K562 (cell line): ENCODE measurements around the gene RHD. TPM values are rescaled to one million over a fixed set of nuclear protein-coding genes. Genes with fewer than 3 reads are reported as not detected.

Experiments
- ATAC-seq: fragments of 200-7000 bp; cut with Tn5 transposase; 3 replicates; pipeline ENCODE4 v1.9.1; 2020; ENCODE audit warnings: moderate library complexity
- BruUV-seq: library from RNA; stranded (reverse); fragments of 400-500 nt; replicated peaks from 2 replicates; lab custom pipeline; 2021; lab: Mats Ljungman, UMichigan
- CTCF ChIA-PET: fragments of 300-600 bp; formaldehyde crosslinking; extraction: SDS; loops from one replicate; lab custom pipeline; 2021; ENCODE audit warnings: low intra/inter-chr PET ratio; lab: Yijun Ruan, JAX
- POLR2A ChIA-PET: fragments of 300-600, 350-650 bp; sonication (Branson Sonifier 250); formaldehyde crosslinking; extraction: SDS; loops from one replicate; lab custom pipeline; 2021; ENCODE audit warnings: antibody characterized with exemption, inconsistent platforms; lab: Yijun Ruan, JAX
- DNase-seq, 4 experiments: peaks; one replicate each; pipeline versions ENCODE4 v3.0.0 to v3.0.0-alpha.2; 2011 to 2018; ENCODE audit warnings: low spot score in 3 of 4, mixed read lengths in 3 of 4; ENCODE audit errors: extremely low read depth in 1 of 4
- FAIRE-seq: peaks from 2 replicates; lab custom pipeline; 2011; peaks lifted over from hg19 to GRCh38; lab: Jason Lieb, UNC
- H2AFZ ChIP-seq: 2 replicates; pipeline ENCODE4 v1.6.0; 2011; ENCODE audit warnings: low read depth, low read length, control low read depth, inconsistent platforms
- H3K27ac ChIP-seq: fragments of 200-600 bp; 3 replicates; pipeline ENCODE4 v1.8.0; 2011; ENCODE audit warnings: low read depth, mild to moderate bottlenecking, control low read depth, inconsistent platforms, low read length, moderate library complexity, mixed read lengths; ENCODE audit errors: extremely low read depth
- H3K27me3 ChIP-seq, 2 experiments: fragments of 300-600 bp in 1 of 2; 2 replicates in 1 of 2; 3 replicates in 1 of 2; pipeline versions ENCODE4 v1.6.0 to v1.8.0; 2011; ENCODE audit warnings: inconsistent platforms in 2 of 2, low read length in 2 of 2, mild to moderate bottlenecking in 1 of 2, mixed read lengths in 1 of 2, moderate library complexity in 1 of 2; ENCODE audit not compliant: control insufficient read depth in 2 of 2, insufficient read depth in 2 of 2
- H3K36me3 ChIP-seq: fragments of 300-600 bp; 3 replicates; pipeline ENCODE4 v1.8.0; 2011; ENCODE audit warnings: mild to moderate bottlenecking, low read length, inconsistent platforms; ENCODE audit not compliant: control insufficient read depth, insufficient read depth
- H3K4me1 ChIP-seq, 2 experiments: fragments of 200-600 bp in 1 of 2; replicated peaks in 1 of 2; 2 replicates in 1 of 2; 3 replicates in 1 of 2; pipeline versions ENCODE4 v1.5.1 to v1.8.0; 2011; ENCODE audit warnings: inconsistent platforms in 2 of 2, low read length in 2 of 2, mild to moderate bottlenecking in 1 of 2, mixed read lengths in 1 of 2, moderate library complexity in 1 of 2; ENCODE audit not compliant: control insufficient read depth in 2 of 2, insufficient read depth in 2 of 2
- H3K4me2 ChIP-seq: 2 replicates; pipeline ENCODE4 v1.6.1; 2011; ENCODE audit warnings: low read length, control low read depth, inconsistent platforms, mixed read lengths; ENCODE audit not compliant: insufficient read depth
- H3K4me3 ChIP-seq: fragments of 200-600 bp; sonication (generic), shearing (Covaris generic); 2 replicates; pipeline ENCODE4 v1.5.1; 2016; ENCODE audit warnings: control low read depth, inconsistent platforms
- H3K79me2 ChIP-seq: fragments of 200-600 bp; 3 replicates; pipeline ENCODE4 v1.8.0; 2011; ENCODE audit warnings: low read length, inconsistent platforms; ENCODE audit not compliant: control insufficient read depth, insufficient read depth
- H3K9ac ChIP-seq, 2 experiments: 2 replicates each; pipeline versions ENCODE4 v1.6.0 to v1.6.1; 2011; ENCODE audit warnings: low read depth in 2 of 2, low read length in 2 of 2, control low read depth in 1 of 2, inconsistent platforms in 1 of 2, mild to moderate bottlenecking in 1 of 2, mixed read lengths in 1 of 2; ENCODE audit not compliant: insufficient read depth in 1 of 2
- H3K9me1 ChIP-seq: one replicate; pipeline ENCODE4 v1.6.0; 2011; ENCODE audit warnings: inconsistent platforms, mild to moderate bottlenecking, low read length, moderate library complexity; ENCODE audit not compliant: control insufficient read depth, insufficient read depth
- H3K9me3 ChIP-seq: replicated peaks from 2 replicates; pipeline ENCODE4 v1.5.1; 2011; ENCODE audit warnings: low read depth, low read length, inconsistent platforms; ENCODE audit not compliant: control insufficient read depth, insufficient read depth
- H4K20me1 ChIP-seq: replicated peaks from 2 replicates; pipeline ENCODE4 v1.6.1; 2011; ENCODE audit warnings: low read length, inconsistent platforms, mixed read lengths; ENCODE audit not compliant: control insufficient read depth, insufficient read depth
- HSF4 ChIP-seq: fragments of 250-450 bp; sonication (Bioruptor Pico); IDR thresholded peaks from 2 replicates; pipeline ENCODE4 v2.1.2; 2022; ENCODE audit warnings: mild to moderate bottlenecking, moderate library complexity, borderline replicate concordance
- NBN ChIP-seq: fragments of 450-650 bp; IDR thresholded peaks from 2 replicates; pipeline ENCODE4 v1.6.1; 2016; ENCODE audit warnings: low read depth, mild to moderate bottlenecking
- PCBP1 ChIP-seq: fragments of 200-400 bp; formaldehyde crosslinking; IDR thresholded peaks from 2 replicates; pipeline ENCODE4 v1.6.1; 2018; ENCODE audit warnings: mild to moderate bottlenecking, low read depth, low read length; ENCODE audit not compliant: poor library complexity, severe bottlenecking
- POU5F1 ChIP-seq: fragments of 150-350 bp; IDR thresholded peaks from 2 replicates; pipeline ENCODE4 v1.6.1; 2014; ENCODE audit warnings: borderline replicate concordance, low read length, low read depth, mild to moderate bottlenecking; ENCODE audit not compliant: partially characterized antibody
- UBTF ChIP-seq, 2 experiments: IDR thresholded peaks; 2 replicates each; pipeline ENCODE4 v1.6.1; 2012; ENCODE audit warnings: improper control_type of control experiment in 2 of 2, low read depth in 2 of 2, low read length in 2 of 2, borderline replicate concordance in 1 of 2
- ZNF212 ChIP-seq: fragments of 450-650 bp; formaldehyde crosslinking; IDR thresholded peaks from 2 replicates; pipeline ENCODE4 v1.4.0; 2020; ENCODE audit warnings: mild to moderate bottlenecking
- ZNF384 ChIP-seq: IDR thresholded peaks from 2 replicates; pipeline ENCODE4 v1.6.1; 2012; ENCODE audit warnings: low read depth, low read length, improper control_type of control experiment
- WGBS: fragments of 100-300 bp; shearing (Covaris generic); methylation state at CpG from one replicate; pipeline ENCODE4 v1.1.6; 2016; ENCODE audit warnings: low coverage, mixed read lengths; ENCODE audit not compliant: insufficient coverage; ENCODE audit errors: missing lambda C conversion rate; 5-methylcytosine and 5-hydroxymethylcytosine counted together
- in situ Hi-C: fragments of 300-500 bp; cut with MboI; formaldehyde crosslinking; loops from 4 replicates; pipeline ENCODE4 v1.15.0; 2018; ENCODE audit warnings: inconsistent platforms, mixed read lengths
- intact Hi-C: fragments of 100-400 bp; cut with micrococcal nuclease; formaldehyde crosslinking; loops from 2 replicates; pipeline ENCODE4 v1.14.2; 2022
- polyA plus RNA-seq, 8 experiments: library from polyadenylated mRNA; depleted of rRNA in 4 of 8; stranded (reverse) in 5 of 8; unstranded in 3 of 8; fragments of >200 nt; fragmentation: Nextera tagmentation in 2 of 8; fragmentation: Illumina TruSeq in 1 of 8; extraction: Ambion mirVana in 2 of 8; extraction: Trizol in 1 of 8; gene quantifications; 2 replicates each; pipeline versions ENCODE4 v1.2.1 to v1.2.3, GENCODE V29; 2011 to 2014; ENCODE audit warnings: inconsistent platforms in 1 of 8, missing spikeins in 1 of 8
- total RNA-seq, 7 experiments: library from RNA; depleted of rRNA in 6 of 7; stranded (reverse); fragments of >200 nt in 6 of 7; fragmentation: Illumina TruSeq in 2 of 7; extraction: Trizol in 2 of 7; gene quantifications; 2 replicates each; pipeline versions ENCODE4 v1.2.1 to v1.2.3, GENCODE V29; 2011 to 2021; ENCODE audit warnings: low replicate concordance in 1 of 7

Gene RHD
- total and polyA plus RNA-seq, 9 of the 15 experiments (the other 6 are each of a cell fraction or from before 2014, with no cell fraction given), result 8.8 to 32.4 (median 15.0) TPM

- Histone ChIP-seq H3K4me2 (no peak overlapping the region), H4K20me1 (no peaks in the 10 kb centered on the region), H3K36me3 (peaks cover 57% of the 10 kb centered on the region), H3K27me3 (no peaks in the 10 kb centered on the region), H3K4me3 (no peak overlapping the region), H3K79me2 (peaks cover 66% of the 10 kb centered on the region), H3K27ac (no peak overlapping the region), H3K9me1 (no peaks in the 10 kb centered on the region), H3K9ac (no peak overlapping the region), H3K4me1 (peaks cover 6 to 7% of the 10 kb centered on the region in 2 experiments; a peak in 4 of 5 replicates), H2AFZ (no peak overlapping the region), H3K9me3 (no peaks in the 10 kb centered on the region)
- no TSS peak for BruUV-seq
- ATAC-seq, result no peak
- intact Hi-C loops, result no loop called here
- TF ChIP-seq POU5F1 (no peak), UBTF (IDR thresholded peaks at IDR 0.05; ENCODE audit: borderline replicate concordance in 1 of 2, low read depth in 2 of 2, low read length in 2 of 2) (no peak), ZNF384 (no peak), NBN (no peak), PCBP1 (no peak), ZNF212 (CRISPR knock-in tag) (no peak), HSF4 (CRISPR knock-in tag) (no peak)
- CTCF ChIA-PET, result no interaction called here
- no peak for FAIRE-seq
- in situ Hi-C loops, result no loop called here
- POLR2A ChIA-PET, result interaction anchor here (1.3 to 1.8 kb wide), 2 partner anchors 10 to 98 kb away, joined by 5 to 6 read pairs; no protein-coding TSS in a partner anchor
- 88% methylated on average over 1 of the region's 1 CpG for WGBS
- no peak for DNase-seq
These were observed 70.5 kb downstream of the RHD start for GRCh38 chr1:25342846-25343245.
